C4-2B (cell line): Measurements from ENCODE around the gene ETFA.

Experiments
- CTCF ChIP-seq: fragments of 450-650 bp; conservative IDR thresholded peaks from 2 replicates; pipeline ENCODE4 v1.5.1; 2017; ENCODE audit warnings: mild to moderate bottlenecking
- ZFX ChIP-seq: fragments of 450-650 bp; IDR thresholded peaks from 2 replicates; pipeline ENCODE4 v1.6.1; 2017

GRCh38 chr15:76286271-76286879, 24.9 kb downstream of the ETFA start:
- no peak for TF ChIP-seq CTCF
- TF ChIP-seq ZFX, result no peak
